Ascending aorta (tissue), 2 donors: ENCODE data around the gene OCA2. TPM values are rescaled to one million over a fixed set of nuclear protein-coding genes. Genes with fewer than 3 reads are reported as not detected.

Experiments
- DNase-seq, 2 donors: peaks; one replicate each; pipeline ENCODE4 v3.0.0-alpha.2; 2019; ENCODE audit warnings: low spot score in 2 of 2
- H3K27ac ChIP-seq, 2 donors: fragments of 200-600 bp; sonication (generic); one replicate each; pipeline ENCODE4 v1.5.1; 2016 to 2017; ENCODE audit warnings: mild to moderate bottlenecking in 1 of 2
- H3K27me3 ChIP-seq: fragments of 200-600 bp; sonication (generic); one replicate; pipeline ENCODE4 v1.5.1; 2017
- H3K36me3 ChIP-seq, 2 donors: fragments of 200-600 bp; sonication (generic); one replicate each; pipeline ENCODE4 v1.5.1; 2016
- H3K4me1 ChIP-seq, 2 donors: fragments of 200-600 bp; sonication (generic); one replicate each; pipeline ENCODE4 v1.5.1; 2016 to 2017; ENCODE audit warnings: mild to moderate bottlenecking in 1 of 2
- H3K4me3 ChIP-seq, 2 donors: fragments of 200-600 bp; sonication (generic); one replicate each; pipeline ENCODE4 v1.5.1; 2016 to 2017; ENCODE audit warnings: mild to moderate bottlenecking in 1 of 2
- H3K9me3 ChIP-seq, 2 donors: fragments of 200-600 bp; sonication (generic); one replicate each; pipeline ENCODE4 v1.5.1; 2016
- intact Hi-C: fragments of 100-400 bp; cut with DNase I; formaldehyde crosslinking; loops from one replicate; pipeline ENCODE4 v1.15.1; 2023
- total RNA-seq: library from RNA; depleted of rRNA; stranded (reverse); fragments of >200 nt; gene quantifications from one replicate; pipeline ENCODE4 v1.1.0, GENCODE V29; 2016
- TF ChIP-seq, protein P1 (sequence below), 3 experiments: fragments of 200-600 bp in 2 of 3; fragments of 450-650 bp in 1 of 3; sonication (generic) in 2 of 3; IDR thresholded peaks; one replicate each; pipeline ENCODE4 v1.5.1; 2016 to 2019; ENCODE audit warnings: antibody characterized with exemption in 3 of 3, mild to moderate bottlenecking in 1 of 3, moderate library complexity in 1 of 3

The OCA2 gene
- total RNA-seq, 1 donor from 2014 or later = 1.2 TPM

DNA sequence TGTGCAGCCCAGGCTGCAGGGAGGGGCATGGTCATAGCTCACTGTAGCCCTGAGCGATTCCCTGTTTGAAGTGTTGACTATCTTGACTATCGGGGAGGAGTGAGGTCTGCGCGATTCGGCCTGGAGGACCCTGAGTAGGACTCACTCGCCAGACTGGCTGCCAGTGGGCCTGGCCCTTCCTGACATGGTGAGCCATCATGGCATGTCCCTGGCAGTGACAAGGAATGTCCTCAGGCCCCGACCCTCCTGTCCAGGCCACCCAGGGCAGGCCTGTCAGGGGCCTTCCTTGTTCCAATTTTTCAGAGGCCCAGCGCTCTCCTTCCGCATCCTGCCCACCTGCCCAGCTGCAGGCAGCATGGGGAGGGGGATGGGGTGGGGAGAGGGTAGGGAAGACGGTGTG, 5.2 kb upstream of the OCA2 start:
- no peak overlapping the region for H3K4me3 ChIP-seq
- TF ChIP-seq, protein P1, sequence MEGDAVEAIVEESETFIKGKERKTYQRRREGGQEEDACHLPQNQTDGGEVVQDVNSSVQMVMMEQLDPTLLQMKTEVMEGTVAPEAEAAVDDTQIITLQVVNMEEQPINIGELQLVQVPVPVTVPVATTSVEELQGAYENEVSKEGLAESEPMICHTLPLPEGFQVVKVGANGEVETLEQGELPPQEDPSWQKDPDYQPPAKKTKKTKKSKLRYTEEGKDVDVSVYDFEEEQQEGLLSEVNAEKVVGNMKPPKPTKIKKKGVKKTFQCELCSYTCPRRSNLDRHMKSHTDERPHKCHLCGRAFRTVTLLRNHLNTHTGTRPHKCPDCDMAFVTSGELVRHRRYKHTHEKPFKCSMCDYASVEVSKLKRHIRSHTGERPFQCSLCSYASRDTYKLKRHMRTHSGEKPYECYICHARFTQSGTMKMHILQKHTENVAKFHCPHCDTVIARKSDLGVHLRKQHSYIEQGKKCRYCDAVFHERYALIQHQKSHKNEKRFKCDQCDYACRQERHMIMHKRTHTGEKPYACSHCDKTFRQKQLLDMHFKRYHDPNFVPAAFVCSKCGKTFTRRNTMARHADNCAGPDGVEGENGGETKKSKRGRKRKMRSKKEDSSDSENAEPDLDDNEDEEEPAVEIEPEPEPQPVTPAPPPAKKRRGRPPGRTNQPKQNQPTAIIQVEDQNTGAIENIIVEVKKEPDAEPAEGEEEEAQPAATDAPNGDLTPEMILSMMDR (IDR thresholded peaks at IDR 0.05) = no peak
- no peaks in the 10 kb centered on the region for H3K9me3 ChIP-seq
- H3K4me1 ChIP-seq = peaks cover 3 to 19% of the 10 kb centered on the region in 2 donors
- intact Hi-C loops = no loop called here
- H3K27me3 ChIP-seq = no peaks in the 10 kb centered on the region
- H3K27ac ChIP-seq = no peak overlapping the region
- no peaks in the 10 kb centered on the region for H3K36me3 ChIP-seq
- peak in 1 of 2 donors; percentile 59 for DNase-seq

DNA sequence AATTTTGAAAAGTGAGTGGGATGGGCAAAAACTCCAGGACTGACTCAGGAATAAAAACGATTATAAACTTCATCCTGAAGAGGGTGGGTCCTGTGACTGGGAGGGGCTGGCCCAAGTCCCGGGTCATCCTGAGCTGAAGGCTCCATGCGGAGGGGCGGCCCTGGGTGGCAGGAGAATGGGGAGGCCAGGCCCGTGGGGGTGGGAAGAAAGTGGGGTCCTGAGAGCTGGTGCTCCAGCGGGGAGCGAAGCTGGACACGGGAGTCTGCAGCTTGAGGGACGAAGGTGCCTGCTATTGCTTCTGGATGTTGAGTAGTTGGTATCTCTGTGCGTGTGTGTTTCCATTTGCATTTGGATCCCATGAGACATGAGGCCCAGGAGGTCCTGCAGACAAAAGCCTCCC, 4.7 kb upstream of the OCA2 start:
- Histone ChIP-seq H3K27me3 (no peaks in the 10 kb centered on the region), H3K9me3 (no peaks in the 10 kb centered on the region), H3K36me3 (no peaks in the 10 kb centered on the region), H3K4me3 (no peak overlapping the region), H3K27ac (no peak overlapping the region), H3K4me1 (peaks cover under 1 to 19% of the 10 kb centered on the region in 2 donors)
- DNase-seq = peak in 1 of 2 donors; percentile 43
- TF ChIP-seq, protein P1 (IDR thresholded peaks at IDR 0.05) = no peak
- intact Hi-C loops = no loop called here

DNA sequence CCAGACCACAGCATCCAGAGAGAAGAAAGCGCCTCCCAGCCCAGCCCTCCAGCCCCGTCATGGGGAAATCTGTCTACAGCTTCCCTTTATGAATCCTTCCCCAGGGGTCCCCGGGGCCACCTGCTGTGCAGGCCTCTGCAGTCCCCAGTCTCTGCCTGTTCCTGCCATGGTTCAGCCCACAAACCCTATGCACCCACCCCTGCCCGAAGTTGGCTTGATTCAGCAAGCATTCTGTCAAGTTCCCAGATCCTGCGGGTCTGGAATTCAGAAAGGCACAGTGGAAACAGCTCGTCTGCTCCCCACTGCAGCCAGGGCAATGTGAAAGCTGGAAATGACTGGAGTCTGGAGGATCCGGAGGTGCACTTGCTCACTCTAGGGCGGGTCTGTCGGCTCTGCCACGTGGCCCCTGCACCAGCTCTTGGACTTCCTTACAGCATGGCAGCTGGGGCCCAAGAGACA, 2.9 kb upstream of the OCA2 start:
- intact Hi-C loops = no loop called here
- H3K27me3 ChIP-seq = no peaks in the 10 kb centered on the region

DNA sequence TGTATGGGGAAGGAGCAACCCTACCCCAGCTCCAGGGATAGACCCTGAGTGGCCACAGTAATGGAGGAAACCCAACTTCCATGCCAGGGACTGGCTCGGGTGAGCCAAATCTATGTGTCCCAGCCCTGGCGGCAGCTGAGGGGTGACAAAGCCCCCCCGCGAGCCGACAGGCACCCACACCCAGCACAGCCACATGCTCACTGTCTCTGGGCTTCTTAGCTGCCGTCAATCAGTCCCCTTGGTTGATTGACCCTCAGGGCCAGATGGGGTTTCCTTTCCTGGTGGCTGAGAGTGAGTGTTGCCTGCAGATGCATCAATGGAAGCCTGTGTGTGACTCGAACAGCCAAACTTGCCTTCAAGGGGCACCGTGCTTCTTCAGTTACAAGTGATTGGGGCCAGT, 2.1 kb upstream of the OCA2 start:
- intact Hi-C loops = no loop called here
- H3K27ac ChIP-seq = no peak overlapping the region
- no peak overlapping the region for H3K4me3 ChIP-seq
- H3K27me3 ChIP-seq = no peaks in the 10 kb centered on the region
- H3K36me3 ChIP-seq = no peaks in the 10 kb centered on the region
- TF ChIP-seq, protein P1 (IDR thresholded peaks at IDR 0.05) = no peak
- peaks cover 9 to 20% of the 10 kb centered on the region in 2 donors for H3K4me1 ChIP-seq
- H3K9me3 ChIP-seq = no peaks in the 10 kb centered on the region
- DNase-seq = peak in 1 of 2 donors; percentile 53

More for the DNA sequence above, 2.9 kb upstream of the OCA2 start:
- Histone ChIP-seq H3K9me3 (no peaks in the 10 kb centered on the region), H3K4me3 (no peak overlapping the region), H3K27ac (no peak overlapping the region), H3K36me3 (no peaks in the 10 kb centered on the region), H3K4me1 (peaks cover 5 to 20% of the 10 kb centered on the region in 2 donors)
- TF ChIP-seq, protein P1 (IDR thresholded peaks at IDR 0.05) = no peak
- DNase-seq = peak in 1 of 2 donors; percentile 58

DNA sequence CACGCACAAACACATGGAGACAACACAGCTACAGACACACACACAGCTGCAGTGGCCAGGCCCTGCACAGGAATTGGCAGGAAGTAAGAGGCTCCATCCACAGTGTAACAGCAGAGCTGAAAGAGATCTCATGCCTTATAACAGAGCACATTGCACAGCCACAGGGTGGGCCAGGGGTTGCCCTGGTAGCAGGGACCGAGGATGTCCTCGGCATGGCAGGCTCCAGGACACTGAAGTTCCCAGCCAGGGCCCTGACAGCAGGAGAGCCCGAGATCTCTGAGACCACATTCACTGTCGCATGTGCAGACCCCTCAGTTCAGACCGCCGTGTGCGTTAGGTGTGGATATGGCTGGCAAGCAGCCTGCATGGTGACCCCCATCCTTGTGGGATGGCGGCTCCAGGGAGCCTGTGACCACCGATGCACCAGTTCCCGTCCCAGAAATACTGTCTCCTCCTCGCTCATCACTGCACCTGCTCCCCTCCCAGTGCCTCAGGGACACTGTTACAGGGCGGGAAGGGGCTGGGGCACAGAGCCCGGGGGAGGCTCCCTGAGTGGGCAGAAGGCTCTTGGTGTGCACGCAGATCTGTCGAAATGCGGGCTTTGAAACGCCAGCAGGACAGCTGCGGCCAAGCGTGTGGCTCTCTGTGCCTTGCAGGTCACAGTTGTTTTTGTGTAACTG, 1.5 kb upstream of the OCA2 start:
- Histone ChIP-seq H3K4me1 (peaks cover 9 to 20% of the 10 kb centered on the region in 2 donors), H3K27ac (no peak overlapping the region), H3K36me3 (no peaks in the 10 kb centered on the region), H3K4me3 (no peak overlapping the region), H3K27me3 (no peaks in the 10 kb centered on the region), H3K9me3 (no peaks in the 10 kb centered on the region)
- intact Hi-C loops = no loop called here
- peak in 1 of 2 donors; percentile 38 for DNase-seq
- TF ChIP-seq, protein P1 (IDR thresholded peaks at IDR 0.05) = no peak
